ENCODE measurements around the gene SHISA6. TPM values are rescaled to one million over a fixed set of nuclear protein-coding genes. Genes with fewer than 3 reads are reported as not detected.

SHISA6 gene
- polyA plus RNA-seq, 1 donor (not counting 4 experiments of a cell fraction or from before 2014, with no cell fraction given), result 2.2 TPM

- Histone ChIP-seq H4K20me1 (ENCODE audit: control insufficient read depth, extremely low read depth, insufficient read depth, low read length) (no peaks in the 10 kb centered on the region), H3K4me2 (ENCODE audit: control insufficient read depth, extremely low read depth, insufficient read depth, low read depth, low read length) (no peak overlapping the region), H3K4me1 (ENCODE audit: control insufficient read depth, extremely low read depth, insufficient read depth, low read length) (no peaks in the 10 kb centered on the region), H2AFZ (ENCODE audit: control insufficient read depth, low read length) (no peak overlapping the region), H3K4me3 (ENCODE audit: control insufficient read depth in 2 of 3, extremely low read depth in 1 of 3, insufficient read depth in 2 of 3, low read depth in 1 of 3, low read length in 3 of 3) (no peak overlapping the region), H3K27ac (ENCODE audit: control insufficient read depth, insufficient read depth, low read length) (no peak overlapping the region), H3K27me3 (ENCODE audit: control insufficient read depth, extremely low read depth, insufficient read depth, low read length) (no peaks in the 10 kb centered on the region), H3K9me1 (ENCODE audit: control insufficient read depth, extremely low read depth, insufficient read depth, low read length) (no peaks in the 10 kb centered on the region), H3K36me3 (ENCODE audit: control insufficient read depth in 2 of 2, extremely low read depth in 1 of 2, insufficient read depth in 2 of 2, low read length in 2 of 2) (no peaks in the 10 kb centered on the region), H3K9ac (ENCODE audit: control insufficient read depth, extremely low read depth, insufficient read depth, low read length) (no peak overlapping the region), H3K9me3 (ENCODE audit: control insufficient read depth, low read depth, low read length) (peaks cover 2% of the 10 kb centered on the region), H3K79me2 (ENCODE audit: control insufficient read depth, insufficient read depth, low read length) (no peaks in the 10 kb centered on the region)
- FAIRE-seq (no peak), DNase-seq (ENCODE audit: low read depth, low spot score) (no peak)
- dilution Hi-C loops (cut with MboI; ENCODE audit: extremely low pct_ligation_motif_present, low sequenced_read_pairs), result no loop called here
- TF ChIP-seq EZH2 (IDR thresholded peaks at IDR 0.05; ENCODE audit: low read length) (no peak), CTCF (optimal IDR thresholded peaks at IDR 0.05 in 1 of 3, IDR thresholded peaks at IDR 0.05 in 1 of 3, conservative IDR thresholded peaks at IDR 0.05 in 1 of 3; ENCODE audit: extremely low read depth in 1 of 3, insufficient read depth in 2 of 3, low read length in 3 of 3) (no peak)
Observed at GRCh38 chr17:11430751-11431150, 189.7 kb downstream of the SHISA6 start.

GRCh38 chr17:11438673-11439072, 197.7 kb downstream of the SHISA6 start:
- Histone ChIP-seq H3K9ac (ENCODE audit: control insufficient read depth, extremely low read depth, insufficient read depth, low read length) (no peak overlapping the region), H3K27me3 (ENCODE audit: control insufficient read depth, extremely low read depth, insufficient read depth, low read length) (no peaks in the 10 kb centered on the region), H3K9me3 (ENCODE audit: control insufficient read depth, low read depth, low read length) (no peaks in the 10 kb centered on the region), H3K9me1 (ENCODE audit: control insufficient read depth, extremely low read depth, insufficient read depth, low read length) (no peaks in the 10 kb centered on the region), H4K20me1 (ENCODE audit: control insufficient read depth, extremely low read depth, insufficient read depth, low read length) (no peaks in the 10 kb centered on the region), H3K4me2 (ENCODE audit: control insufficient read depth, extremely low read depth, insufficient read depth, low read depth, low read length) (no peak overlapping the region), H3K36me3 (ENCODE audit: control insufficient read depth in 2 of 2, extremely low read depth in 1 of 2, insufficient read depth in 2 of 2, low read length in 2 of 2) (no peaks in the 10 kb centered on the region), H3K27ac (ENCODE audit: control insufficient read depth, insufficient read depth, low read length) (no peak overlapping the region), H2AFZ (ENCODE audit: control insufficient read depth, low read length) (no peak overlapping the region), H3K4me3 (ENCODE audit: control insufficient read depth in 2 of 3, extremely low read depth in 1 of 3, insufficient read depth in 2 of 3, low read depth in 1 of 3, low read length in 3 of 3) (no peak overlapping the region), H3K79me2 (ENCODE audit: control insufficient read depth, insufficient read depth, low read length) (no peaks in the 10 kb centered on the region), H3K4me1 (ENCODE audit: control insufficient read depth, extremely low read depth, insufficient read depth, low read length) (no peaks in the 10 kb centered on the region)
- dilution Hi-C loops (cut with MboI; ENCODE audit: extremely low pct_ligation_motif_present, low sequenced_read_pairs), result no loop called here
- no peak for FAIRE-seq
- no peak for DNase-seq (ENCODE audit: low read depth, low spot score)
- no peak for TF ChIP-seq EZH2 (IDR thresholded peaks at IDR 0.05; ENCODE audit: low read length)
- TF ChIP-seq CTCF (optimal IDR thresholded peaks at IDR 0.05 in 1 of 3, IDR thresholded peaks at IDR 0.05 in 1 of 3, conservative IDR thresholded peaks at IDR 0.05 in 1 of 3; ENCODE audit: extremely low read depth in 1 of 3, insufficient read depth in 2 of 3, low read length in 3 of 3), result no peak
